ENCODE measurements around the gene ODF2L. TPM values are rescaled to one million over a fixed set of nuclear protein-coding genes. Genes with fewer than 3 reads are reported as not detected.
"Not testable (repeated sequence)": the region's sequence is repeated elsewhere in the genome, so short reads cannot be mapped to it uniquely, and the experiment has no call there.

ODF2L gene
- total RNA-seq, 1 donor from 2014 or later: 7.6 TPM

GRCh38 chr1:86394416-86394815 lies 1.7 kb downstream of the ODF2L start:
- DNase-seq (no peak), ATAC-seq (no peak)
- intact Hi-C loops (cut with micrococcal nuclease): no loop called here

DNA sequence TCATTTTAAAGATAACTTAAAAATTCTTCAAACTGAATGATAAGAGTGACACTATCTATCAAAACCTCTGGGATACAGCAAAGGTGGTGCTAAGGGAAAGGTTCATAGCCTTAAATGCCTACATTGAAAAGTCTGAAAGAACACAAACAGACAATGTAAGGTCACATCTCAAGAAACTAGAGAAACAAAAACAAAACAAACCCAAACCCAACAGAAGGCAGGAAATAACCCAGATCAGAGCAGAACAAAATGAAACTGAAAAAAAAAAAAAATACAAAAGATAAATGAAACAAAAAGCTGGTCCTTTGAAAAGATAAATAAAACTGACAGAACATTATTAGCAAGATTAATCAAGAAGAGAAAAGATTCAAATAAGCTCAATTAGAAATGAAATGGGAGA lies 6.8 kb downstream of the ODF2L start:
- no peak for ATAC-seq
- no peak for DNase-seq
- intact Hi-C loops (cut with micrococcal nuclease): loop anchor here (10.0 kb wide), 1 partner anchor 115 kb away; no protein-coding TSS in a partner anchor

DNA sequence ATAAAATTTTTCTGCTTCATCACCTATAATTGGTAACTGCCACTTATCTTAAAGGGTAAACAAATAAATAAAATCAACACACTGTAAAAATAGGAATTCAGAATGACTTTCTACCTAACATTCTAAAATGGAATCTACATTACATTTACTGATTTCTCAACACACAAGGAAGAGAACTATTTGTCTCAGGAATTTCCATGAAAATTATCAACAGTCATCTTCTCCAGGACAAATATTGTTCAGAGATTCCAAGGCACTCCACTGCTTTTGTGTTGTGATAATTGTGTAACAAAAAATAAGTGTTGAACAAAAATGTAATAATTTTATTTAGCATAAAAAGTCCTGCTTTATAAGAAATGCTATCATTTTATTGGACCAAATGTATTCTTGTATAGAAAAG lies 7.3 kb downstream of the ODF2L start:
- intact Hi-C loops (cut with micrococcal nuclease): loop anchor here (10.0 kb wide), 1 partner anchor 116 kb away; no protein-coding TSS in a partner anchor
- DNase-seq (no peak), ATAC-seq (no peak)

DNA sequence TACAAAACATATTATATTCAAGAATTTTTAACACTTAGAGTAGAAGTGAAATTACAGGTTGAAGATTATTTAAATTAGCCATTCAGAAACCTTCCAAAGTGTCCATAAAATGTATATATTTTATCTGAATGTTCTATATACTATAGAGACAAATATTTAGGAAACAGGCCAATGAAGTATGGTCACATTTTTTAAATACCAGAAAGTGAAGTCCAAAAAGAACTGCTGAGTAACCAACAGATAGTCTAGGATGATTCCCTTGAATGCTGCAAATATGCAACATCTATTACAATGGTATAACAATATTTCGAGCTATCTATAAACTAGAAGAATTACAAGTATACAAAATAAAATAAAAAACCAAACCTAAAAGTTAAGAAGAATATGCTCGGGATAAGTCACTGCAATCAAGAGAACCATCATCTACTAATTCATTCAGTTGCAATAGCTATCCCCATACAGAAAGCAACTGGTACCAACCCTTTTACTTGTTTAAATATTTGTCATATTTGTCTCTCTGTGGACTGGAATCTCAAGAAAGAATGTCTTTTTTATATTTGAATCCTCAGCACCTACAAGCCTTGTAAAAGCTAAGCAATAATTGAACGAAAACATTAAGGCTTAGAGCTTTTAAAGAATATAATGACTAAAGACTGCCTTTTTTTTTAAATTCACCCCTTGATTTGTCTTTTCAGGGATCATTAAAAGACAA lies 8.1 kb downstream of the ODF2L start:
- intact Hi-C loops (cut with micrococcal nuclease): loop anchor here (10.0 kb wide), 1 partner anchor 117 kb away; no protein-coding TSS in a partner anchor
- no peak for ATAC-seq
- no peak for DNase-seq

DNA sequence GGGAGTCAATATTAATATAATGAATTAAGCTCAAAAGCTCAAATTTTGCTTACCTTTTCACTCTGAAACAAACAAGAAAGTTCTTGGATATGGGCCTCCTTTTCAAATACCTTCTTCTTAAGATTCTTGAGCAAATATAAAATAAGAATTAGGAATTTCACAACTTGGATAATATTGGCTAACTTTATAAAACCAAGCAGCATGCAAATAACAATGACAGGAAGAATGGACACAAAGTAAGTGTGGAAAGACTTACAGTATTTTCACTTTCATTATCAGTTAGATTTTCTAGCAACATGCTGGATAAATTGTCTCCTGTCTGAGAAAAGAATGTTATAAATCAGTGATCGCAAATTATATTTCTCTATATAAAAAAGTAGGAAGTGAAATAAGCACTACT lies 13.2 kb downstream of the ODF2L start:
- intact Hi-C loops (cut with micrococcal nuclease): loop anchor here (10.0 kb wide), 1 partner anchor 122 kb away; no protein-coding TSS in a partner anchor
- DNase-seq: no peak
- no peak for ATAC-seq

- no peak for ATAC-seq
- no peak for DNase-seq
- intact Hi-C loops (cut with micrococcal nuclease): loop anchor here (10.0 kb wide), 1 partner anchor 124 kb away; no protein-coding TSS in a partner anchor
These were observed 14.9 kb downstream of the ODF2L start for GRCh38 chr1:86381223-86381622.

- intact Hi-C loops (cut with micrococcal nuclease): loop anchor here (10.0 kb wide), 1 partner anchor 124 kb away; no protein-coding TSS in a partner anchor
- ATAC-seq (peak; percentile 63), DNase-seq (no peak)
These were observed 15.8 kb downstream of the ODF2L start for GRCh38 chr1:86380257-86380861.

GRCh38 chr1:86378813-86379212 lies 17.3 kb downstream of the ODF2L start:
- ATAC-seq: no peak
- intact Hi-C loops (cut with micrococcal nuclease): no loop called here

DNA sequence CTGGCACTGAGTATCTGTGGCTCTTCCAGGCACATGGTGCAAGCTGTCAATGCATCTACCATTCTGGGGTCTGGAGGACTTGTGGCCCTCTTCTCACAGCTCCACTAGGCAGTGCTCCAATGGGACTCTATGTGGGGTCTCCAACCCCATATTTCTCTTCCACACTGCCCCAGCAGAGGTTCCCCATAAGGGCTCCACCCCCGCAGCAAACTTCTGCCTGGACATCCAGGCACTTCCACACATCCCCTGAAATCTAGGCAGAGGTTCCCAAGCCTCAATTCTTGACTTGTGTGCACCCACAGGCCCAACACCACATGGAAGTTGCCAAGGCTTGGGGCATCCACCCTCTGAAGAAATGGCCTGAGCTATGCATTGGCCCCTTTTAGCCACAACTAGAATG lies 18.8 kb downstream of the ODF2L start:
- no peak for ATAC-seq
- DNase-seq: no peak
- intact Hi-C loops (cut with micrococcal nuclease): no loop called here

More at GRCh38 chr1:86378813-86379212, 17.3 kb downstream of the ODF2L start:
- DNase-seq: no peak

DNA sequence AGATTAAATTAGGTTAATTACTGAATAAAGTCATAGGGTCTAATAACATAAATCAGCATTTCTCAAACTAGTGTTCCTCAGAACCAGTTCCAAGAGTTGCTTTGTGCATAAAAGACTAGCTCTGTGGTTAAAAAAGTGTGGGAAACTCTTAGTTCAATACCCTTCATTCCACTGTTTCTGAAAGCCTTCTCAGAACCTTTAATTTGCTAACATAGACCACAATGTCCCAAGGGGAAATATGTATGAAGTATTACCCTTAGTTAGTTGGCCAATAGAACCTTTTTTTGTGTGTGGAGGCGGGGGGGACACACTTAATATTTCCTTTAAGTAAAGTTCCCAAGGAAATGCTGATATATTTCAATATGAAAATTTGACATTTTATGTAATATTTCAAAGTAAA lies 20.4 kb downstream of the ODF2L start:
- ATAC-seq: no peak
- no peak for DNase-seq
- intact Hi-C loops (cut with micrococcal nuclease): no loop called here

DNA sequence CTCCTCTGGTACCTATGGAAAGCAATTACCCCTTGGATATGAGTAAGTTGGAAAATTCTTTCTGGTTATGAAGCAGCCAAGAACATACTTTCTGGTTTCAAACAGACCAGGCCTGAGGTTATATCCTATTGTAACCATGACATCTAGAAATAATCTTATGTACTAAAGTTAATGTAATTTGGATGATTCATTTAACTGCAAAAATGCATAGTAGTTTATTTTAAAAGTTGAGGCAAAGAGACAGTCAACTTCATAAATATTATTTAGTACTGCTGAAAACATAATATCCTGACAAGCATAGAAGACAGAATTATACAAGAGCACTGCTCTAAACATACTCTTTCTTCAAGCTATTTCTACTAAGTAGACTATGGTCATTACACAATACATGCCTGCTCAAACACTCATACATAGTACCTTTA lies 25.5 kb downstream of the ODF2L start:
- intact Hi-C loops (cut with micrococcal nuclease): no loop called here
- no peak for ATAC-seq
- no peak for DNase-seq

GRCh38 chr1:86365896-86366295 lies 30.2 kb downstream of the ODF2L start:
- intact Hi-C loops (cut with micrococcal nuclease): no loop called here
- DNase-seq (no peak), ATAC-seq (no peak)

- intact Hi-C loops (cut with micrococcal nuclease): no loop called here
- ATAC-seq (no peak), DNase-seq (no peak)
These were observed 33.3 kb downstream of the ODF2L start for GRCh38 chr1:86362807-86363206.

DNA sequence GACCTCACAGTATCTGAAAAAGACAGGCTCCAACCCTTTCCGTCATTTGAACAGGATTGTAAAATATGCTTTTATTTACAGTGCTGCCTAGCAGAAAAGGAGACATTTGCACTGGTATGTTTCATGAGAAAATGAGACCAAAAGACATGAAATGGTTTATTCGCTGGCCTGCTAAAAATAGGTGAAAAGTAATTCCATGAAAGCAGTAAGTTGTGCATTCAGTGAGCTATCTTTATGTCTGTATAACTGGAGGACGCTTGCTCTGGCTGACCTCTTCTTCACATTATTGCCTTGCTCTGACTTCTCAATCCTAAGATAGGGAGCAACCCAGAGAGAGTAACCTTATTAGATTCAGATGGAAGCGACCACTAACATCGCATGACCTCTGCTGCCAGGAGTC lies 38.3 kb downstream of the ODF2L start:
- DNase-seq (no peak), ATAC-seq (no peak)
- intact Hi-C loops (cut with micrococcal nuclease): no loop called here

DNA sequence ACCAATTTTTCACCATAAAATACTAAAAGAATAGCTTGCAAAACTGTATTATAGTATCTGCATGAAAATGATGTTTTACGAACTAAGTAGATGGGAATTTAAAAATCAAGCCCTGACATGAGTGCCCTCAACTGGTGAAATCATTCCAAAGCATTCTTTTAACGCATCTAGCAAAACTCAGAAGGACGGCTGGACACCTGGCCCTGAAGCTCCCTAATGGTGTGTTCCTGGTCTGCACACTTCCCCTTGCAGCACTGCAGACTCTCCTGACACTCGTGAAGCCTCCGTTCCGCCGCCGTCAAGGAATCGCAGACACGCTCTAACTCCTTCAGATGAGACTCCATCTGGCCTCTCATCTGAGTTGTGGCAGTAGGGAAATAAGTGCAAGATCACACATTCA lies 39.9 kb downstream of the ODF2L start:
- ATAC-seq (no peak), DNase-seq (no peak)
- intact Hi-C loops (cut with micrococcal nuclease): no loop called here

- ATAC-seq (no peak), DNase-seq (no peak)
- intact Hi-C loops (cut with micrococcal nuclease): no loop called here
These were observed 44.0 kb downstream of the ODF2L start for GRCh38 chr1:86352086-86352485.

DNA sequence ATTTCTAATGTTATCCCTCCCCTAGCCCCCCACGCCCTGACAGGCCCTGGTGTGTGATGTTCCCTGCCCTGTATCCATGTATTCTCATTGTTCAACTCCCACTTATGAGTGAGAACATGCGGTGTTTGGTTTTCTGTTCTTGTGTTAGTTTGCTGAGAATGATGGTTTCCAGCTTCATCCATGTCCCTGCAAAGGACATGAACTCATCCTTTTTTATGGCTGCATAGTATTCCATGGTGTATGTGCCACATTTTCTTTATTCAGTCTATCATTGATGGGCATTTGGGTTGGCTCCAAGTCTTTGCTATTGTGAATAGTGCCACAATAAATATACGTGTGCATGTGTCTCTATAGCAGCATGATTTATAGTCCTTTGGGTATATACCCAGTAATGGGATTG lies 45.9 kb downstream of the ODF2L start:
- intact Hi-C loops (cut with micrococcal nuclease); ATAC-seq; DNase-seq: not testable (repeated sequence)

DNA sequence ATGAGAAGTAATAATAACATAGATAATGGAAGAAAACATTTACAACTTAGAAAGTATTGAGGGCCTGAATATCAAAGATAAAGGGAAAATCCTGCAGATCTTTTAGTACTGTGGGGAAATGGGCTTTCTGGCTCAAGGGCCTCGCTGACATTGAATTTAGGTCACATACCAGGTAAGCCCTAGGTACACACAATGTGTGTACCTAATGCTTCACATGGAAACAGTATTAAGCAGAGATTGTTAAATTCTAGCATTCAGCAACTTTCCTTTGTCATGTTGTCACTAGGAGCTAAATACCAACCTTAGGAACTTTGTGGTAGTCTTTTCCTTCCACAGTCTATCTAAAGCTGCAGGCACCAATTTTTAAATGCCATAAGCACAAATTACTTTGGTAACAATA lies 49.7 kb downstream of the ODF2L start:
- no peak for ATAC-seq
- intact Hi-C loops (cut with micrococcal nuclease): no loop called here
- no peak for DNase-seq

- ATAC-seq: no peak
- DNase-seq: no peak
- intact Hi-C loops (cut with micrococcal nuclease): no loop called here
These were observed 51.1 kb downstream of the ODF2L start for GRCh38 chr1:86345042-86345441.

DNA sequence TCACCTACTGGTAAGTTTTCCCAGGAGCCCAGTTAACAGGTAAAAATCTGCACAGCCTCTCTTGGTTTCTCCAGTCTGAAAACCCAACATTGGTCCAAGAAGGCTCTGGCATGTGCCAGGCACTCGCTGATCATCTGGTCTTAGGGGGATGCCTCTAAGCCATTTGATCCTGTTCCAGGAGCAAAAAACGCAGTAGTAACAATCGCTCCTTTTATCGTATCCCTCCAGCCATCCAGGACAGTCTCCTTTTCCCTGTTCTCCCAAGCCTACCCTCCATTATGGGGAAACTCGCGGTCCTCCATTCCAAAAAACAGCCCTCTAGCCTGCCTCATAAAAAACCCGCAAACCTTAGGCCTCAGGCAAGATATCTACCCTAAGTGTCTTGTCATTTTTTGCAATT lies 56.2 kb downstream of the ODF2L start:
- DNase-seq (no peak), ATAC-seq (no peak)
- intact Hi-C loops (cut with micrococcal nuclease): no loop called here
